NCI-H526 treated with DMSO at 0.1 percent for 48 hours (cell line): ENCODE data around the gene DDIAS.

Experiments used
- DNase-seq: peaks from one replicate; lab custom pipeline; 2025; lab: John Stamatoyannopoulos, UW

DDIAS gene

DNA sequence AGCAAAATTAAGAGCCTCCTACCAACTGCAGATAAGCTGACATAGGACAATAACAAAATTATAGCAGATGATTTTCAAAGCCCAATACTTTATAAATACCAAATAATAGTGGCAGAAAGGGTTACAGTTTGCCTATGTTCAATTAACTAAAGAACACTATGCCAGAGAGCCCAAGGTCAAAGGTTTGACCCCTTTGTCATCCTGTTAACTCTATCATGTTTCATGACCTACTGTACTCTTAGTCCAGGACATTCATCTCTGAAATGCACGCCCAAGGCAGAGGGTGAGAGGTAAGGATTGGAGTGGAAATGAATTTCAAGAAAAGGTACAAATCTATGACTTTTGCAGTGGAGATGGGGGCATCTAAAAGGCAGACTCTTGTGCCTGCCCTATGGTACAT is 70.6 kb downstream of the DDIAS start:
- no peak for DNase-seq

DNA sequence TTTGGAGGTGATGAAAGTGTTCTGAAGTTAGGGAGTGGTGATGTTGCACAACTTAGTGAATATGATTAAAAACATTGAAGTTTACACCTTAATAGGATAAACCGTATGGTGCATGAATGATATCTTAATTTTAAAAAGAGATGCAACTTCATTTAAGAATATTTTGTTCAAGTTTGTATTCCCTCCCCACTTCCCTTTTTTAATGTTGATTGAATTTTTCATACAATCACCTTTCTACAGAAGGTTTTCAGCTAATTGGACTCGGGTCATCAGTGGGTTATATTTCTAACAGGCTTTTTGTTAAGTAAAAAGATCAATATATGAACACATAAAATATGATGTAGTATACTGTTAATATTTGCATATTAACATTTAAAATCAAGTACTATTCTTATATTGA is 72.6 kb downstream of the DDIAS start:
- no peak for DNase-seq

DNA sequence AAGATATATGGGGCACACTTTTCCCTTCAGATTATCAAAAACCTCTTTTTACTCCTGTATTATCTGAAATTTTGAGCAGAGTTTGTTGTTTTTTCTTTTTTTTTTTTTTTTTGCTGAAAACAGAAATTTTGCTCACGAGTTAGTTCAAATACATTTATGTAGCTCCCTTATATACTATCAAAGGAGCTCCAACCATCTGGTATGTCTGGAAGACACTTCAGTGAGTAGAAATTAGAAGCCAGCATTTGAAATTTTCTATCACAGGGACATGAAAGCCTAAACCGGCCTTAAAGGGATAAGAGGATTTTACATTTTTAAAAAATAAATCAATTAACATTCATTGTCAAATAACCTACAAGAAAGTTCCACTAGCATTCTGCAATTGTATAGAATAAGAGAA is 73.3 kb downstream of the DDIAS start:
- DNase-seq, result no peak

DNA sequence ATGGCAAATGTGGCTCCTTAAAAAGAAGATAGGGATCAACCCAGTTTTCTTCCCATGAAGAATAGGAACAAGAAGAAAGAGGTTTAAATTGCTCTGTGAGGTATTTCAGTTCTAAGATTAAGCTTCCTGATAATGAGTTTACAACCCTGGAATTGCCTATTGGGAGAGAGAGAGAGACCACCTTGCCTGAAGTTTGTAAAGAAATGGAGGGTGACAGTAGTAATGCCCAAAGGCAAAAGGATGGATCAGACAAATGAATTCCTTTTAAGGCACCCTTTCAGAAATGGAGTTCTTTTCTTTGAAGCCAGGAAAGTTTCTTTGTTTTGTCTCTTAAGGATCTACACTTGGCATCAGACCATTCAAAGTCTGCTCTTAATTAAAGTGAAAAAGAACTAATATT is 74.3 kb downstream of the DDIAS start:
- DNase-seq, result no peak

DNA sequence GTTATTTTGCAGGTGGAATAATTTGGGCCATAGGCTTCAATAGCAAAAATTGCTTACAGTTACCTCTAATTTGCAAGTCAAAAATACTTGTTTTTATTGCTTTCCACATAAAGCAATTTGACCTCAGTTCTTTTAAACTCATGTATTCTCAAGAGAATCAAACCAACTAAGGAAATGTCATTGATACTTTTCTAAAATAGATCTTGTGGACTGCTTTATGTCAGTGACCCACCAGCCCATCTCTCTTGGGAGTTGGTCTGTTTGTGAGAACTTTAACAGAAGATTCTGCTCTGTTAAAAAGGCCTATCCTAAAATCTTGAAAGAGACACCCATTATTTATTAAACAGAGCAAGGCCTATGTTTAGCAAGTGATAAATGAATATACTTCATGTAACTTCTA is 75.2 kb downstream of the DDIAS start:
- DNase-seq, result peak; percentile 79

DNA sequence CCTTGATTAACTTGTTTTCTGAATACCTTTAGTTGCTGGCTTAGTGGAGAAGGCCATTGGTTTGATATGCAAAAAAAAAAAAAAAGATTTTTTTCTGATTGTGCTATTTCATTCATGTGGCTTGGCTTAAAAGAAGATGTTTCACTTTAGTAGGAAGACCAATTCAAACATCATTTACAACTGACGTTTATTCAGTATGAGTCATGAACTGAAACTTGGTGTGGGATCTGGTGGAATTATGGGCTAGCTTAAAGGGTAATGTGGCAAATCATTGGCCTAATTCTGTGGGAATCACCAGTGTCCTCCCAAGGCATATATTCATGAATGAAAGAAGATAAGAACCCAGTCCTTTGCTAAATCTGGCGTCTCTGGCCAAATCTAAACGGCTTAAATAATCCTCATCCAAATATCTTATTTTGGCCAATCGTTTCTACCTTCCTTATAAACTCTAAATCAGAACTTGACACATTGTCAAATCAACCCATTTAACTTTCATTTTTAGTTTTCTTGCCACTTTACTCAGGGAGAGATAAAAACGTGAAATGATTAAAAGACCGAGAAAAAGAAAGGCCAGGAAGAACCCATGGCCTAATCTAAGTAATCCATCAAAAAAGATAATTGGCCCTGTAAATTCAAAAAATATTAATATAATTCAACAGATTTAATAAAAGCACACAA is 77.0 kb downstream of the DDIAS start:
- no peak for DNase-seq

DNA sequence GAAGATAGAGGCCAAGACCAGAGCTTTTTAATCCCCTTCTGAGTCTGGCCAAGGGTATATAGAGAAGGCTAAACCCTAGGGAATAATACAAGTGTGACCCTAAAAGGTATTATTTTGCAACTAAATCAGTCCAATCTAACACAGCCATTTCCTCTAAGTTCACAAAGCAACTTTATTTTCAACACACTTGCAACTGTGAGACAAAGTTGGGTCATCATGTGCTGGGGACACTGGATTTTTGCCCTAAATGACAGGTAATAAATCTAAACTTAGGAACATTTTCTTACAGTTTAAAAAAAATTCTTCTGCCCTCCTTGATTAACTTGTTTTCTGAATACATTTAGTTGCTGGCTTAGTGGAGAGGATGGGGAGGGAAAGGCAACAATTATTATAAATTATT is 78.3 kb downstream of the DDIAS start:
- no peak for DNase-seq

DNA sequence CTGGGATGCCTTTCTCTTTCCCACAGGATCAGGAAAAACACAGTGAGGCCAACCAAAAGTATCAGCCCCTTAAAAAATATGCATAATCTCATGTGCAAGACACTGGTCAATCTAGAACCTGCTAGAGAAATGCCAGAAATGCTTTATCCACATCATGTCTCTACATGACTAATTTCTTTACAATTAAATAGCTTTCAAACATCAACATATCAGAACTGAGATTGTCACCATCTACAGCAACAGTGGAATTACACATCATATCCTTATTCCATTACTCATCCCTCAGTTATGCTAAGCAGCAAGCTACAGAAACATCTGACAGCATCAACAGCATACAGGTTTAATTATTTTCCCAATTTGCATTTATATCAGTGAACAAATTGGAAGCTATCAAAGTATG is 78.8 kb downstream of the DDIAS start:
- no peak for DNase-seq

DNA sequence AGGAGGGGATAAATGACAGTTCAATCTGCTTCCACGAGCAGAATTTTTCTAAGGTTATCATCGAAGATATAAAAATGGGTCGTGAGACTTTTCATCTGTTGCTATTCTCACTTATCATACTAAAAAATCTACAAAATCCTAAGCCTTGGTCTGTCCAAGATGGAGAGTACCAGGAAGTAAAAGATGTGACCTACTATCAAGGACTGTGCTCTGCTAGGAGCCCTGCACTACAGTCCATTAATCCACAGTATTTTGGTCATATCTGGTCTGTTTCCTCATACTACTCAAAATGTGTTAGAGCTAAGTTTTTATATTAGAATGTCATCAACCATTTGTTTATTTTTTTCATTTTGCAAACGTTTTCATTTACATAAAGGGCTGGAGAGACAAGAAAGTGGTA is 79.4 kb downstream of the DDIAS start:
- no peak for DNase-seq

DNA sequence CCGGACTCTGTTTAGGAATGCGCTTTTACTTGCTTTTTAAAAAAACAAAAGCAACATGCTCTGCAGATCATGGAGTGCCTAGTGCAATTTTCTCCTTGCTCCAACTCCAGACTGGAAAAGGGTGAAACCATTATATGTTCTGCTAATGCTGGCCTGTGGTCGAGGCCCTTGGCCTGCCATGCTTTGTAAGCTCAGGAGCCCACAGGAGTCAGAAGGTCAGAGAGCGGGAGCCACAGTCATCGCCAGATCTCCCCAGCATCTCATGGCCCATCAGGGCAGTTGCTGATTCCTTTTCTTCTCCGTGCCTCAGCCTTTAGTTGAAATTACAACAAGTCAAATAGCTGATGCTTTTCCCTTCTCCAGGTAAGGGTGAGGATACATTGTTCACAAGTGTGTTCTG is 80.3 kb downstream of the DDIAS start:
- no peak for DNase-seq
